ENCODE results near the gene NT5C1B.

NT5C1B gene

DNA sequence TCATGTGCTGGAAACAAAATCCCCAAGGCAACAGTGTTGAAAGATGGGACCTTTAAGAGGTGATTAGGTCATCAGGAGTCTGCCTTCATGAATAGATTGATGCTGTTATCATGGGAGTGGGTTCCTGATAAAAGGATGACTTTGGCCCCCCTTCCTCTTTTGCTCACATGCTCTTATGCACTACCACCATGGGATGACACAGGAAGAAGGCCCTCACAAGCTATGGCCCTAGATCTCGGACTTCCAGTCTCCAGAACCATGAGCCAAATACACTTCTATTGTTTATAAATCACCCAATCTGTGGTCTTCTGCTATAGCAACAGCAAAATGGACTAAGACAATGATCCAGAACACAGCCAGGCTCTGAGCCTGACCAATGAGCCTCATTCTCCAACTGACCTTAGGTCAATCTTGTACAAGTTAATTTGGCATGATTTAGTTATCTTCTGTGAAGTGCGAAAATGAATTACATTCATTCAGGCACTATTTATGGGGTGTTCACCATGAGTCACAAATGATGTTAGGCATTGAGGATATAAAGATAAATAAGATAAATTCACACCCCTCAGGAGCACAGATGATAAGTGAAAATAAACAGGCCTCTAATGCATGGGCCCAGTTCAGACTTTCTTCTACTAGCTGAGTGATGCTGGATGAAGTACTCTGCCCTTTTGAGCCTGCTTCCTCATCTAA lies 37.7 kb upstream of the NT5C1B start:
- Histone ChIP-seq H3K9me3 (no peaks in the 10 kb centered on the region), H3K36me3 (no peaks in the 10 kb centered on the region), H3K27me3 (no peaks in the 10 kb centered on the region), H3K4me3 (ENCODE audit: low read depth, low read length) (no peak overlapping the region), H3K4me1 (peaks cover 7% of the 10 kb centered on the region)
- DNase-seq = no peak
- TF ChIP-seq, protein P1, sequence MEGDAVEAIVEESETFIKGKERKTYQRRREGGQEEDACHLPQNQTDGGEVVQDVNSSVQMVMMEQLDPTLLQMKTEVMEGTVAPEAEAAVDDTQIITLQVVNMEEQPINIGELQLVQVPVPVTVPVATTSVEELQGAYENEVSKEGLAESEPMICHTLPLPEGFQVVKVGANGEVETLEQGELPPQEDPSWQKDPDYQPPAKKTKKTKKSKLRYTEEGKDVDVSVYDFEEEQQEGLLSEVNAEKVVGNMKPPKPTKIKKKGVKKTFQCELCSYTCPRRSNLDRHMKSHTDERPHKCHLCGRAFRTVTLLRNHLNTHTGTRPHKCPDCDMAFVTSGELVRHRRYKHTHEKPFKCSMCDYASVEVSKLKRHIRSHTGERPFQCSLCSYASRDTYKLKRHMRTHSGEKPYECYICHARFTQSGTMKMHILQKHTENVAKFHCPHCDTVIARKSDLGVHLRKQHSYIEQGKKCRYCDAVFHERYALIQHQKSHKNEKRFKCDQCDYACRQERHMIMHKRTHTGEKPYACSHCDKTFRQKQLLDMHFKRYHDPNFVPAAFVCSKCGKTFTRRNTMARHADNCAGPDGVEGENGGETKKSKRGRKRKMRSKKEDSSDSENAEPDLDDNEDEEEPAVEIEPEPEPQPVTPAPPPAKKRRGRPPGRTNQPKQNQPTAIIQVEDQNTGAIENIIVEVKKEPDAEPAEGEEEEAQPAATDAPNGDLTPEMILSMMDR (IDR thresholded peaks at IDR 0.05; ENCODE audit: low read depth, low read length) = no peak

DNA sequence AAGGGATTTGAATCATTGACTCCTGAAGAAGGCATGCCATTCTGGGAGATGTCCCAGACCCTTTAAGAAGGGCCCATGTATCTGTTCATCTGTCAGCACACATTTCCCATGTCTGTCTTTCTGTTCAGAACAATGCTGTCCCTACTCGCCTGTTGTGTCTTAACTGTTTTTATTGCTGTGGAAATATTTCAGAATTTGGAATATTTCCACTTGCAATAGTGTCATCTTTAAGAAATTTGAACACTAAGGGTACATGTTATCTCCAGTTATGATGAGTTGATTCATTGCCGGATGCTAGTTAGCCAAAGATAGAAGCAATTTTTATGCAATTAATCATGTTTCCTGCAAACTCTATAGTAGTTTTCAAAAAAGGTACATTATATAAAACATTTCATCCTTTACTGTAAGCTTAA lies 36.9 kb upstream of the NT5C1B start:
- TF ChIP-seq, protein P1 (IDR thresholded peaks at IDR 0.05; ENCODE audit: low read depth, low read length) = no peak
- H3K4me3 ChIP-seq (ENCODE audit: low read depth, low read length) = no peak overlapping the region
- no peaks in the 10 kb centered on the region for H3K27me3 ChIP-seq
- H3K36me3 ChIP-seq = no peaks in the 10 kb centered on the region
- peaks cover 7% of the 10 kb centered on the region for H3K4me1 ChIP-seq
- no peaks in the 10 kb centered on the region for H3K9me3 ChIP-seq
- DNase-seq = no peak

DNA sequence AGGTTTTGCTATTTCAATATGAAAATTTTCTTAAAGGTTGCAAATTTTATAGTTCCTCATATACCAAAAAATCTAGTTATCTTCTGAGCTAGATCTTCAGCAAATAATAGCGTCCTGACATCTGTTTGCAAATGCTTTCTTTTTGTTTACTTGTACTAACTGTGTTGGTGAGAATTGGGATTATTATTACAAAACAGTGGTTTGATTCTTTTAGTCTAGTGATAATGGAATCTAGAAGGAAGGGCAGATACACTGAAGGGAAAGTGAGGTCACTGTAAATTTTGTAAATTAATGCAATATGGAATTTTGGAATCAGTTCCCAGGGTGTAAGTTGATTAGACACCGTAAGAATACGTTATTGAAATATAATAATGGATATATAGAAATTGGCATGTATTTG lies 36.2 kb upstream of the NT5C1B start:
- Histone ChIP-seq H3K36me3 (no peaks in the 10 kb centered on the region), H3K27me3 (no peaks in the 10 kb centered on the region), H3K4me3 (ENCODE audit: low read depth, low read length) (no peak overlapping the region), H3K4me1 (peaks cover 7% of the 10 kb centered on the region), H3K9me3 (no peaks in the 10 kb centered on the region)
- no peak for DNase-seq
- TF ChIP-seq, protein P1 (IDR thresholded peaks at IDR 0.05; ENCODE audit: low read depth, low read length) = no peak

DNA sequence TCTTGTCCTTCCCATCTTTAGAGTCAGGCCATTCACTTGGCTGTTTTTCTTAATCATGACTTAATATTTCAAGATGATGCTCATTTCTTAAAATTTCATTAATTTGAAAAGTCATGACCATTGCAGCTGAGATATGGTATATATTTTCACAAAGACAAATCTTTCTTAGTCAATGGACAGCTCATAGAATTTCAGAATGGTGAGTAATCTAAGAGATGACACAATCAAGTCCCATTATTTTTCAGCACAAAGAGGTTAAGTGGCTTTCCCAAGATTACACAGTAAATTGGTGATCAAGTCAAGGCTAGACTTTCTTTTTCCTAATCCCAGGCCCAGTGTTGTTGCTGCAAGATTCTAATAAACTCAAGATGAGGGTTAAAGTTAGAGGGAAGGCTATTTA lies 34.4 kb upstream of the NT5C1B start:
- Histone ChIP-seq H3K4me1 (peaks cover 7% of the 10 kb centered on the region), H3K4me3 (ENCODE audit: low read depth, low read length) (no peak overlapping the region), H3K9me3 (no peaks in the 10 kb centered on the region), H3K36me3 (no peaks in the 10 kb centered on the region), H3K27me3 (no peaks in the 10 kb centered on the region)
- no peak for DNase-seq
- TF ChIP-seq, protein P1 (IDR thresholded peaks at IDR 0.05; ENCODE audit: low read depth, low read length) = no peak

DNA sequence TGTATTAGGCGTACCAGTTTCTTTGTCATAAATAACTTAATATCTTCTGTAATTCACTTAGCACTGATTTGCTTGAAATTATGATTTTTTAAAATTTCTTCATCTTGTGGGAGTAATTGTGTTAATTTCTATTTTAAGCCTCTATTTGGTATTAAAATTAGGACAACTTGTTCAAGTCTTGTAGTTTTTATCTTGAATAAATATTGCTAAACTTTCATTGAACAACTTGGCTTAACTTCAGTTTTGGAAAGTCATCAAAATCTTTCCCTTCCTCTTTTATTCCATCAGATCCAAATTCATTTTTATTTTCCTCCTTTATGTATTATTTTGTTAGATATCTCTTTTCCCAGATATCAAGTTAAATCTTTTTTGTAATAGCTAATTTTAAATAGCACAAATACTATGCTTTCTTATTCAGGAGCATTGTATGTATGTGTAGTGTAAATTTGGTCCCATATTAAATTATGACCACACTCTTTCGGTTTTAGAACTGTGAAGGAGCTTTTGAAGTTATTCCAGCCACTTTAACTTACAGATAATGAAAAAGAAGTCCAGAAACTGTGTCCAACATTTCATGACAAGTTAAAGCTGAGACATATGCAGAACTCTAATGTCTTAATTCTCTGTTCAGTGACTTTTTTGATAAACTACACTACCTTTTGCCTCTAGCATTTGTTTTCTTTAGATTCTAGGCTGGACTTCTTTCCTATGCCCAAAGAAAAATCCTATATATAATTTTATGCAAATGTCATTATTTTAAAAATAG lies 31.7 kb upstream of the NT5C1B start:
- H3K9me3 ChIP-seq = no peaks in the 10 kb centered on the region; the same call in 1 of the 2 replicates

More for the DNA sequence above, 31.7 kb upstream of the NT5C1B start:
- DNase-seq = no peak
- Histone ChIP-seq H3K4me3 (ENCODE audit: low read depth, low read length) (no peak overlapping the region), H3K27me3 (no peaks in the 10 kb centered on the region), H3K36me3 (no peaks in the 10 kb centered on the region), H3K4me1 (no peaks in the 10 kb centered on the region)
- TF ChIP-seq, protein P1 (IDR thresholded peaks at IDR 0.05; ENCODE audit: low read depth, low read length) = no peak

Data from BE2C (cell line).